ENCODE measurements around the gene MARK3. TPM values are rescaled to one million over a fixed set of nuclear protein-coding genes. Genes with fewer than 3 reads are reported as not detected.

Gene MARK3
- total and polyA plus RNA-seq, 2 donors from 2014 or later, result 39.8 to 83.1 TPM

DNA sequence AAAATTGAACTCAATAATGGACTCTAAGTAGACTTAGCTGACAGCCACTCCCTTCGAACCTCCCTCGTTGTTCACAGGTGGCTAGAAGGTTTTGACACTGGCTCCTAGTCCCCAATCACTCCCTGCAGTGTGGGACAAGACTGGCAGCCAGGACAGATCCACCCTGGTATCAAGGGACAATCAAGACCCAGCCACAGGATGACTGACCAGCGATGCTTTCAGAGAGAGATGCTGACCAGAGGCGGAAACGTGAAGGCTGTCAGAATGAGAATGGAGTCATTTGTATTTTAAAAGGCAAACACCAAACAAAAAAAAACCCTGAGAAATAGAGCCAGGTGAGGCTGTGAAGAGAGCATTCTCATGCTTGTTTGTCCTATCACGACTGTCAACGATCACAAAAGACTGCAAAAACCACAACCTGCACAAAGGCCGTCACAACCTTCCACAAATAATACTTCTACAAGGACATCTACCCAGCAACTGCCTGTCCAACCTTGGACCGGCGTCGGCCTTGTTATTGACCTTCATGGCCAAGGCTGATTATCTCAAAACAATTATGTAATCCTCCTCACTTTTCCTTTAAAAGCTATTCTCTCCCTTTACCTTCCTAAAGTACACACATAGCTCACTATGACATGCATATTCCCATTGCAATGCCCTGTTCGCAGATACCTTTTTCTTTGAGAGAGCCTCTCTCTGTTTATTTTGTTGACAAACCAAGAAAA, 38.0 kb upstream of the MARK3 start:
- no peak for FAIRE-seq

DNA sequence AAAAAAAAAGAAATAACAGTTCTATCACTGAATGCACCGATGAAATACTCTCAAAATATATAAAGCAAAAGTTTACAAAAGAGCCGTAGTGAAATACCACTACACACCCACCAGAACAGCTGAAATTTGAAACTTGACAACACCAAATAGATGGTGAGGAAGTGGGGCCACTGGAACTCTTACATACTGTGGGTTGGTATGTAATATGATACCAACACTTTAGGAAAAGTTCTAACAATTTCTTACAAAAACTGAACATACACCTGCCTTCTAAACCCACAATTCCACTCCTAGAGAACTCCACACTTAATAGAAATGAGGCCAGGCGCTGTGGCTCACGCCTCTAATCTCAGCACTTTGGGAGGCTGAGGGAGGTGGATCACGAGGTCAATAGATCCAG, 37.1 kb upstream of the MARK3 start:
- intact Hi-C loops (cut with DNase I), result no loop called here
- no peak for FAIRE-seq
- Histone ChIP-seq H3K9me3 (ENCODE audit: control insufficient read depth in 2 of 3, insufficient read depth in 1 of 3, low read length in 3 of 3) (no peaks in the 10 kb centered on the region), H3K27ac (ENCODE audit: low read depth in 2 of 2, low read length in 2 of 2) (no peak overlapping the region), H3K27me3 (ENCODE audit: control insufficient read depth, insufficient read depth, low read length) (no peaks in the 10 kb centered on the region), H3K4me1 (ENCODE audit: control insufficient read depth in 2 of 3, insufficient read depth in 2 of 3, low read depth in 1 of 3, low read length in 3 of 3) (no peaks in the 10 kb centered on the region), H3K36me3 (ENCODE audit: control insufficient read depth in 2 of 3, insufficient read depth in 3 of 3, low read length in 3 of 3) (peaks cover 3 to 16% (median 13%) of the 10 kb centered on the region in 3 donors), H3K9ac (ENCODE audit: low read length in 3 of 3) (no peak overlapping the region), H3K4me3 (ENCODE audit: low read length in 3 of 3) (no peak overlapping the region)
- no peak for DNase-seq
- TF ChIP-seq, protein P1, sequence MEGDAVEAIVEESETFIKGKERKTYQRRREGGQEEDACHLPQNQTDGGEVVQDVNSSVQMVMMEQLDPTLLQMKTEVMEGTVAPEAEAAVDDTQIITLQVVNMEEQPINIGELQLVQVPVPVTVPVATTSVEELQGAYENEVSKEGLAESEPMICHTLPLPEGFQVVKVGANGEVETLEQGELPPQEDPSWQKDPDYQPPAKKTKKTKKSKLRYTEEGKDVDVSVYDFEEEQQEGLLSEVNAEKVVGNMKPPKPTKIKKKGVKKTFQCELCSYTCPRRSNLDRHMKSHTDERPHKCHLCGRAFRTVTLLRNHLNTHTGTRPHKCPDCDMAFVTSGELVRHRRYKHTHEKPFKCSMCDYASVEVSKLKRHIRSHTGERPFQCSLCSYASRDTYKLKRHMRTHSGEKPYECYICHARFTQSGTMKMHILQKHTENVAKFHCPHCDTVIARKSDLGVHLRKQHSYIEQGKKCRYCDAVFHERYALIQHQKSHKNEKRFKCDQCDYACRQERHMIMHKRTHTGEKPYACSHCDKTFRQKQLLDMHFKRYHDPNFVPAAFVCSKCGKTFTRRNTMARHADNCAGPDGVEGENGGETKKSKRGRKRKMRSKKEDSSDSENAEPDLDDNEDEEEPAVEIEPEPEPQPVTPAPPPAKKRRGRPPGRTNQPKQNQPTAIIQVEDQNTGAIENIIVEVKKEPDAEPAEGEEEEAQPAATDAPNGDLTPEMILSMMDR (IDR thresholded peaks at IDR 0.05; ENCODE audit: borderline replicate concordance, extremely low read depth, insufficient read depth), result no peak

More for the DNA sequence above, 38.0 kb upstream of the MARK3 start:
- no peak overlapping the region for H3K4me3 ChIP-seq (ENCODE audit: low read length in 3 of 3)
- TF ChIP-seq, protein P1 (IDR thresholded peaks at IDR 0.05; ENCODE audit: borderline replicate concordance, extremely low read depth, insufficient read depth), result no peak
- intact Hi-C loops (cut with DNase I), result no loop called here
- H3K27ac ChIP-seq (ENCODE audit: low read depth in 2 of 2, low read length in 2 of 2), result no peak overlapping the region
- H3K27me3 ChIP-seq (ENCODE audit: control insufficient read depth, insufficient read depth, low read length), result no peaks in the 10 kb centered on the region
- DNase-seq, result no peak
- no peaks in the 10 kb centered on the region for H3K4me1 ChIP-seq (ENCODE audit: control insufficient read depth in 2 of 3, insufficient read depth in 2 of 3, low read depth in 1 of 3, low read length in 3 of 3)
- H3K36me3 ChIP-seq (ENCODE audit: control insufficient read depth in 2 of 3, insufficient read depth in 3 of 3, low read length in 3 of 3), result peaks cover 7 to 23% (median 21%) of the 10 kb centered on the region in 3 donors
- no peaks in the 10 kb centered on the region for H3K9me3 ChIP-seq (ENCODE audit: control insufficient read depth in 2 of 3, insufficient read depth in 1 of 3, low read length in 3 of 3)
- H3K9ac ChIP-seq (ENCODE audit: low read length in 3 of 3), result no peak overlapping the region

DNA sequence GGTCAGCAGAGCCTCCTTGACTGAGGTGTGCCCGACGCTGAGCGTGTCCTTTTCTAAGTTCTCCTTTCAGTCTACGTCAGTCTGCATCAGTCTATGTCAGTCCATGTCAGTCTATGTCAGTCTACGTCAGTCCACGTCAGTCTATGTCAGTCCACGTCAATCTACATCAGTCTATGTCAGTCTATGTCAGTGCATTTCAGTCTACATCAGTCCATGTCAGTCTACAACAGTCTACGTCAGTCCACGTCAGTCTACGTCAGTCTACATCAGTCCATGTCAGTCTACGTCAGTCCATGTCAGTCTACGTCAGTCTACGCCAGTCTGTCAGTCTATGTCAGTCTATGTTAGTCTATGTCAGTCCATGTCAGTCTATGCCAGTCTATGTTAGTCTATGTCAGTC, 35.2 kb upstream of the MARK3 start:
- H3K27ac ChIP-seq (ENCODE audit: low read depth in 2 of 2, low read length in 2 of 2), result no peak overlapping the region
- H3K36me3 ChIP-seq (ENCODE audit: control insufficient read depth in 2 of 3, insufficient read depth in 3 of 3, low read length in 3 of 3), result peaks cover 0 to under 1% (median 0%) of the 10 kb centered on the region in 3 donors
- no peak for FAIRE-seq
- no peak for DNase-seq
- no peaks in the 10 kb centered on the region for H3K27me3 ChIP-seq (ENCODE audit: control insufficient read depth, insufficient read depth, low read length)
- intact Hi-C loops (cut with DNase I), result no loop called here
- H3K9me3 ChIP-seq (ENCODE audit: control insufficient read depth in 2 of 3, insufficient read depth in 1 of 3, low read length in 3 of 3), result no peaks in the 10 kb centered on the region
- TF ChIP-seq, protein P1 (IDR thresholded peaks at IDR 0.05; ENCODE audit: borderline replicate concordance, extremely low read depth, insufficient read depth), result no peak
- H3K9ac ChIP-seq (ENCODE audit: low read length in 3 of 3), result no peak overlapping the region
- H3K4me3 ChIP-seq (ENCODE audit: low read length in 3 of 3), result no peak overlapping the region
- peaks cover 0 to 2% (median 0%) of the 10 kb centered on the region in 3 donors for H3K4me1 ChIP-seq (ENCODE audit: control insufficient read depth in 2 of 3, insufficient read depth in 2 of 3, low read depth in 1 of 3, low read length in 3 of 3)
